ENCODE data around the gene RPS6KA2. TPM values are rescaled to one million over a fixed set of nuclear protein-coding genes. Genes with fewer than 3 reads are reported as not detected.

The RPS6KA2 gene
- total RNA-seq, 4 donors from 2014 or later, result 22.7 to 55.9 (median 40.6) TPM

GRCh38 chr6:166633732-166634535 is 6.9 kb upstream of the RPS6KA2 start:
- intact Hi-C loops (cut with DNase I; ENCODE audit: low total_unique reads), result loop anchor here (10.0 kb wide), 1 partner anchor 1391 kb away; no protein-coding TSS in a partner anchor
- WGBS, 2 donors, result 74 to 80% methylated on average over 26 of the region's 26 CpGs
- TF ChIP-seq POLR2A (IDR thresholded peaks at IDR 0.05) (no peak), CTCF (IDR thresholded peaks at IDR 0.05) (no peak)

GRCh38 chr6:166632731-166633130 is 5.7 kb upstream of the RPS6KA2 start:
- intact Hi-C loops (cut with DNase I; ENCODE audit: low total_unique reads), result loop anchor here (10.0 kb wide), 1 partner anchor 1392 kb away; no protein-coding TSS in a partner anchor
- no peak for TF ChIP-seq CTCF (IDR thresholded peaks at IDR 0.05)
- no peak for TF ChIP-seq POLR2A (IDR thresholded peaks at IDR 0.05)
- WGBS, 2 donors, result 97% methylated on average over 11 of the region's 11 CpGs
- DNase-seq (ENCODE audit: low spot score in 2 of 2), result no peak
- H3K4me3 ChIP-seq (ENCODE audit: low read depth, poor library complexity, severe bottlenecking), result no peak overlapping the region

More at GRCh38 chr6:166633732-166634535, 6.9 kb upstream of the RPS6KA2 start:
- H3K4me3 ChIP-seq (ENCODE audit: low read depth, poor library complexity, severe bottlenecking), result no peak overlapping the region
- peak; percentile 75 to 84 for DNase-seq (ENCODE audit: low spot score in 2 of 2)

GRCh38 chr6:166630462-166630861 is 3.4 kb upstream of the RPS6KA2 start:
- no peak overlapping the region for H3K4me3 ChIP-seq (ENCODE audit: low read depth, poor library complexity, severe bottlenecking)
- intact Hi-C loops (cut with DNase I; ENCODE audit: low total_unique reads), result loop anchor here (10.0 kb wide), 1 partner anchor 1394 kb away; no protein-coding TSS in a partner anchor
- TF ChIP-seq POLR2A (IDR thresholded peaks at IDR 0.05), result no peak
- no peak for TF ChIP-seq CTCF (IDR thresholded peaks at IDR 0.05)
- peak in 1 of 2 donors; percentile 53 for DNase-seq (ENCODE audit: low spot score in 2 of 2)
- WGBS, 2 donors, result 76% methylated on average over 6 of the region's 6 CpGs

GRCh38 chr6:166629628-166630027 is 2.6 kb upstream of the RPS6KA2 start:
- H3K4me3 ChIP-seq (ENCODE audit: low read depth, poor library complexity, severe bottlenecking), result no peak overlapping the region
- no peak for TF ChIP-seq CTCF (IDR thresholded peaks at IDR 0.05)
- TF ChIP-seq POLR2A (IDR thresholded peaks at IDR 0.05), result no peak
- 87 to 88% methylated on average over 5 of the region's 5 CpGs for WGBS, 2 donors
- no peak for DNase-seq (ENCODE audit: low spot score in 2 of 2)
- intact Hi-C loops (cut with DNase I; ENCODE audit: low total_unique reads), result loop anchor here (10.0 kb wide), 1 partner anchor 1395 kb away; no protein-coding TSS in a partner anchor

GRCh38 chr6:166627875-166628801 is 1.1 kb upstream of the RPS6KA2 start:
- TF ChIP-seq POLR2A (IDR thresholded peaks at IDR 0.05) (no peak), CTCF (IDR thresholded peaks at IDR 0.05) (no peak)
- peak overlapping the region; percentile 22 for H3K4me3 ChIP-seq (ENCODE audit: low read depth, poor library complexity, severe bottlenecking)
- DNase-seq (ENCODE audit: low spot score in 2 of 2), result peak; percentile 59 to 94
- intact Hi-C loops (cut with DNase I; ENCODE audit: low total_unique reads), result no loop called here
- WGBS, 2 donors, result 1% methylated on average over 48 to 61 of the region's 61 CpGs
